H9 (cell line): ENCODE measurements around the gene RAB3IL1. TPM values are rescaled to one million over a fixed set of nuclear protein-coding genes. Genes with fewer than 3 reads are reported as not detected.
A peak's percentile ranks its signal among the peaks of the same experiment; 100 is the strongest.

Experiments
- DNase-seq: peaks from one replicate; pipeline ENCODE4 v3.0.0-alpha.2; 2017
- H2AFZ ChIP-seq: one replicate; pipeline ENCODE4 v1.6.1; 2013; ENCODE audit warnings: mild to moderate bottlenecking, low read length, control low read depth, moderate library complexity
- H2AK5ac ChIP-seq: 2 replicates; pipeline ENCODE4 v1.6.1; 2013; ENCODE audit warnings: low read length, control low read depth, mixed read lengths; ENCODE audit not compliant: insufficient read length
- H2BK120ac ChIP-seq: one replicate; pipeline ENCODE4 v1.6.1; 2013; ENCODE audit warnings: low read depth, mild to moderate bottlenecking, low read length, control low read depth, inconsistent platforms; ENCODE audit not compliant: poor library complexity, severe bottlenecking
- H2BK12ac ChIP-seq: 2 replicates; pipeline ENCODE4 v1.6.1; 2013; ENCODE audit warnings: low read length, control low read depth, mixed read lengths, low read depth; ENCODE audit not compliant: insufficient read length
- H2BK15ac ChIP-seq: 2 replicates; pipeline ENCODE4 v1.6.1; 2013; ENCODE audit warnings: low read depth, low read length, control low read depth
- H2BK20ac ChIP-seq: one replicate; pipeline ENCODE4 v1.6.1; 2013; ENCODE audit warnings: low read depth, mild to moderate bottlenecking, low read length, control low read depth, inconsistent platforms; ENCODE audit not compliant: poor library complexity, severe bottlenecking
- H2BK5ac ChIP-seq: 2 replicates; pipeline ENCODE4 v1.6.1; 2013; ENCODE audit warnings: low read length, control low read depth, mixed read lengths; ENCODE audit not compliant: insufficient read length
- H3K14ac ChIP-seq: 2 replicates; pipeline ENCODE4 v1.6.1; 2013; ENCODE audit warnings: low read length, control low read depth; ENCODE audit not compliant: insufficient read depth
- H3K18ac ChIP-seq: 2 replicates; pipeline ENCODE4 v1.6.1; 2013; ENCODE audit warnings: low read depth, mild to moderate bottlenecking, mixed read lengths, low read length, control low read depth; ENCODE audit not compliant: insufficient read length
- H3K23ac ChIP-seq: 2 replicates; pipeline ENCODE4 v1.6.1; 2013; ENCODE audit warnings: low read length, control low read depth, mixed read lengths, low read depth; ENCODE audit not compliant: insufficient read length
- H3K23me2 ChIP-seq: 2 replicates; pipeline ENCODE4 v1.6.1; 2013; ENCODE audit warnings: low read depth, mild to moderate bottlenecking, mixed read lengths, low read length, control low read depth; ENCODE audit not compliant: insufficient read length, poor library complexity, severe bottlenecking
- H3K27ac ChIP-seq: 2 replicates; pipeline ENCODE4 v1.5.1; 2013; ENCODE audit warnings: low read length, control low read depth, mixed read lengths, low read depth; ENCODE audit not compliant: insufficient read length
- H3K27me3 ChIP-seq: 2 replicates; pipeline ENCODE4 v1.6.1; 2013; ENCODE audit warnings: low read length, control low read depth, inconsistent platforms; ENCODE audit not compliant: insufficient read depth
- H3K4ac ChIP-seq: 2 replicates; pipeline ENCODE4 v1.6.1; 2013; ENCODE audit warnings: low read depth, mild to moderate bottlenecking, control low read depth, inconsistent platforms, low read length, moderate library complexity
- H3K4me1 ChIP-seq: 2 replicates; pipeline ENCODE4 v1.6.1; 2013; ENCODE audit warnings: low read length, control low read depth, inconsistent platforms; ENCODE audit not compliant: insufficient read depth
- H3K4me2 ChIP-seq: 2 replicates; pipeline ENCODE4 v1.6.1; 2013; ENCODE audit warnings: low read length, control low read depth, mixed read lengths; ENCODE audit not compliant: insufficient read length, insufficient read depth
- H3K56ac ChIP-seq: 2 replicates; pipeline ENCODE4 v1.6.1; 2013; ENCODE audit warnings: low read depth, mild to moderate bottlenecking, mixed read lengths, low read length, control low read depth; ENCODE audit not compliant: insufficient read length
- H3K79me1 ChIP-seq: 2 replicates; pipeline ENCODE4 v1.6.1; 2013; ENCODE audit warnings: low read depth, mild to moderate bottlenecking, moderate library complexity, low read length, control low read depth, inconsistent platforms; ENCODE audit not compliant: insufficient read depth, poor library complexity, severe bottlenecking
- H3K79me2 ChIP-seq: 2 replicates; pipeline ENCODE4 v1.6.1; 2013; ENCODE audit warnings: low read length, control low read depth, inconsistent platforms; ENCODE audit not compliant: insufficient read depth
- H3K9ac ChIP-seq: 2 replicates; pipeline ENCODE4 v1.6.1; 2013; ENCODE audit warnings: low read length, control low read depth, mixed read lengths; ENCODE audit not compliant: insufficient read length; ENCODE audit errors: extremely low read depth
- H3K9me3 ChIP-seq: one replicate; pipeline ENCODE4 v1.6.1; 2013; ENCODE audit warnings: low read depth, low read length, inconsistent platforms; ENCODE audit not compliant: control insufficient read depth
- H3T11ph ChIP-seq: one replicate; pipeline ENCODE4 v1.6.1; 2013; ENCODE audit warnings: mild to moderate bottlenecking, low read length, control low read depth, inconsistent platforms
- H4K20me1 ChIP-seq: one replicate; pipeline ENCODE4 v1.6.1; 2013; ENCODE audit not compliant: control insufficient read depth, insufficient read length, insufficient read depth
- H4K5ac ChIP-seq: 2 replicates; pipeline ENCODE4 v1.6.1; 2013; ENCODE audit warnings: low read depth, mild to moderate bottlenecking, mixed read lengths, low read length, control low read depth; ENCODE audit not compliant: insufficient read length
- H4K8ac ChIP-seq: replicated peaks from 2 replicates; pipeline ENCODE4 v1.6.1; 2013; ENCODE audit warnings: low read length, control low read depth, mixed read lengths, low read depth; ENCODE audit not compliant: insufficient read length
- H4K91ac ChIP-seq: 2 replicates; pipeline ENCODE4 v1.6.1; 2013; ENCODE audit warnings: low read depth, mild to moderate bottlenecking, moderate library complexity, mixed read lengths, low read length, control low read depth; ENCODE audit not compliant: insufficient read length
- H3K27ac Mint-ChIP-seq, 3 experiments: 2 replicates in 2 of 3; 3 replicates in 1 of 3; pipeline ENCODE4 v1.8.0; 2020 to 2021; ENCODE audit warnings: mixed read lengths in 3 of 3, mild to moderate bottlenecking in 1 of 3, moderate library complexity in 1 of 3
- H3K27me3 Mint-ChIP-seq: 2 replicates; pipeline ENCODE4 v1.8.0; 2021; ENCODE audit warnings: low read depth, mild to moderate bottlenecking, moderate library complexity, mixed read lengths
- H3K36me3 Mint-ChIP-seq, 3 experiments: 2 replicates in 2 of 3; 3 replicates in 1 of 3; pipeline ENCODE4 v1.8.0; 2020 to 2021; ENCODE audit warnings: low read depth in 3 of 3, mixed read lengths in 3 of 3; ENCODE audit not compliant: insufficient read depth in 1 of 3
- H3K4me1 Mint-ChIP-seq, 2 experiments: 2 replicates each; pipeline ENCODE4 v1.8.0; 2020; ENCODE audit warnings: mixed read lengths in 2 of 2
- H3K4me3 Mint-ChIP-seq, 2 experiments: 2 replicates in 1 of 2; 3 replicates in 1 of 2; pipeline ENCODE4 v1.8.0; 2020 to 2021; ENCODE audit warnings: mild to moderate bottlenecking in 2 of 2, mixed read lengths in 2 of 2, moderate library complexity in 1 of 2
- H3K9me3 Mint-ChIP-seq, 2 experiments: 2 replicates in 1 of 2; 3 replicates in 1 of 2; pipeline ENCODE4 v1.8.0; 2020; ENCODE audit warnings: mild to moderate bottlenecking in 2 of 2, mixed read lengths in 2 of 2, moderate library complexity in 1 of 2
- WGBS: extraction: QIAGEN DNeasy Blood & Tissue Kit; methylation state at CpG from one replicate; pipeline ENCODE4 v1.1.7; 2013; ENCODE audit warnings: missing lambda C conversion rate, low lambda C conversion rate, mixed read lengths; ENCODE audit not compliant: insufficient read length; ENCODE audit errors: extremely low coverage; 5-methylcytosine and 5-hydroxymethylcytosine counted together
- total RNA-seq: library from RNA; stranded (reverse); gene quantifications from 2 replicates; pipeline ENCODE4 v1.2.1, GENCODE V29; 2021
- TF ChIP-seq, protein P1 (sequence below): fragments of 200-600 bp; sonication (generic); conservative IDR thresholded peaks from 3 replicates; pipeline ENCODE4 v1.8.0; 2021; ENCODE audit warnings: antibody characterized with exemption, mild to moderate bottlenecking

Gene RAB3IL1
- total RNA-seq, 1 experiment from 2014 or later: 2.4 TPM

GRCh38 chr11:61866231-61866957, 51.0 kb downstream of the RAB3IL1 start:
- Histone ChIP-seq H2BK12ac (no peak overlapping the region), H3K14ac (no peak overlapping the region), H3K56ac (no peak overlapping the region), H3K27me3 (no peaks in the 10 kb centered on the region; the same call in 1 of the 2 replicates), H4K20me1 (no peaks in the 10 kb centered on the region), H2BK120ac (no peak overlapping the region), H2BK5ac (no peak overlapping the region), H3K79me2 (no peaks in the 10 kb centered on the region), H3K4ac (no peak overlapping the region), H4K5ac (no peak overlapping the region), H3K4me2 (no peak overlapping the region), H2BK15ac (no peak overlapping the region), H3K23me2 (no peaks in the 10 kb centered on the region), H3K23ac (no peak overlapping the region), H2BK20ac (no peak overlapping the region), H3K9ac (no peak overlapping the region), H4K91ac (no peak overlapping the region), H3K79me1 (no peaks in the 10 kb centered on the region), H2AK5ac (no peak overlapping the region), H4K8ac (no peak overlapping the region), H3T11ph (no peak overlapping the region), H3K4me1 (no peaks in the 10 kb centered on the region), H3K9me3 (no peaks in the 10 kb centered on the region), H3K27ac (no peak overlapping the region), H3K18ac (no peak overlapping the region), H2AFZ (no peak overlapping the region)
- WGBS: no CpG with 5 or more reads among the region's 18 CpGs
- no peak for DNase-seq
- Mint-ChIP-seq H3K4me3 (no peak overlapping the region), H3K27ac (peak overlapping the region in 1 of 3 experiments; percentile 76; a peak in 2 of 7 replicates), H3K36me3 (peaks cover 23 to 39% (median 39%) of the 10 kb centered on the region in 3 experiments), H3K27me3 (peaks cover 10% of the 10 kb centered on the region), H3K4me1 (peaks cover 13 to 19% of the 10 kb centered on the region in 2 experiments), H3K9me3 (no peaks in the 10 kb centered on the region)
- TF ChIP-seq, protein P1, sequence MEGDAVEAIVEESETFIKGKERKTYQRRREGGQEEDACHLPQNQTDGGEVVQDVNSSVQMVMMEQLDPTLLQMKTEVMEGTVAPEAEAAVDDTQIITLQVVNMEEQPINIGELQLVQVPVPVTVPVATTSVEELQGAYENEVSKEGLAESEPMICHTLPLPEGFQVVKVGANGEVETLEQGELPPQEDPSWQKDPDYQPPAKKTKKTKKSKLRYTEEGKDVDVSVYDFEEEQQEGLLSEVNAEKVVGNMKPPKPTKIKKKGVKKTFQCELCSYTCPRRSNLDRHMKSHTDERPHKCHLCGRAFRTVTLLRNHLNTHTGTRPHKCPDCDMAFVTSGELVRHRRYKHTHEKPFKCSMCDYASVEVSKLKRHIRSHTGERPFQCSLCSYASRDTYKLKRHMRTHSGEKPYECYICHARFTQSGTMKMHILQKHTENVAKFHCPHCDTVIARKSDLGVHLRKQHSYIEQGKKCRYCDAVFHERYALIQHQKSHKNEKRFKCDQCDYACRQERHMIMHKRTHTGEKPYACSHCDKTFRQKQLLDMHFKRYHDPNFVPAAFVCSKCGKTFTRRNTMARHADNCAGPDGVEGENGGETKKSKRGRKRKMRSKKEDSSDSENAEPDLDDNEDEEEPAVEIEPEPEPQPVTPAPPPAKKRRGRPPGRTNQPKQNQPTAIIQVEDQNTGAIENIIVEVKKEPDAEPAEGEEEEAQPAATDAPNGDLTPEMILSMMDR: no peak
